ENCODE results near the gene OSBP2. TPM values are rescaled to one million over a fixed set of nuclear protein-coding genes. Genes with fewer than 3 reads are reported as not detected.

The OSBP2 gene
- total and polyA plus RNA-seq, 8 donors, result 1.9 to 3.3 (median 2.6) TPM

- Histone ChIP-seq H3K4me3 (no peak overlapping the region), H3K4me1 (no peaks in the 10 kb centered on the region), H3K27ac (no peak overlapping the region), H3K27me3 (no peaks in the 10 kb centered on the region), H3K9me3 (no peaks in the 10 kb centered on the region), H3K36me3 (no peaks in the 10 kb centered on the region)
- FAIRE-seq (no peak), ATAC-seq (no peak), DNase-seq (peak in 4 of 6 donors; percentile 2 to 35 (median 18))
- TF ChIP-seq CTCF (IDR thresholded peaks at IDR 0.05), result no peak
- intact Hi-C loops (cut with DNase I), result no loop called here
- WGBS, 2 donors, result 95 to 96% methylated on average over 8 to 9 of the region's 9 CpGs
Observed at GRCh38 chr22:30873086-30873650, 178.5 kb downstream of the OSBP2 start.

GRCh38 chr22:30873661-30874060, 179.0 kb downstream of the OSBP2 start:
- intact Hi-C loops (cut with DNase I), result no loop called here
- TF ChIP-seq CTCF (IDR thresholded peaks at IDR 0.05), result no peak
- no peak overlapping the region for H3K4me3 ChIP-seq
- no peaks in the 10 kb centered on the region for H3K4me1 ChIP-seq
- ATAC-seq (no peak), DNase-seq (peak in 2 of 6 donors; percentile 4 to 23), FAIRE-seq (no peak)
- no peak overlapping the region for H3K27ac ChIP-seq
- no peaks in the 10 kb centered on the region for H3K9me3 ChIP-seq
- H3K36me3 ChIP-seq, result no peaks in the 10 kb centered on the region
- WGBS, 2 donors, result 95 to 96% methylated on average over 7 of the region's 7 CpGs
- H3K27me3 ChIP-seq, result no peaks in the 10 kb centered on the region

- ATAC-seq (no peak), FAIRE-seq (no peak), DNase-seq (peak in 2 of 6 donors; percentile 4 to 41)
- no peak overlapping the region for H3K4me3 ChIP-seq
- H3K9me3 ChIP-seq, result no peaks in the 10 kb centered on the region
- H3K27me3 ChIP-seq, result no peaks in the 10 kb centered on the region
- WGBS, 2 donors, result 90 to 93% methylated on average over 21 of the region's 21 CpGs
- no peak overlapping the region for H3K27ac ChIP-seq
- no peak for TF ChIP-seq CTCF (IDR thresholded peaks at IDR 0.05)
- intact Hi-C loops (cut with DNase I), result no loop called here
- no peaks in the 10 kb centered on the region for H3K4me1 ChIP-seq
- no peaks in the 10 kb centered on the region for H3K36me3 ChIP-seq
Observed at GRCh38 chr22:30874431-30875370, 180.0 kb downstream of the OSBP2 start.

- no peaks in the 10 kb centered on the region for H3K27me3 ChIP-seq
- no peak for TF ChIP-seq CTCF (IDR thresholded peaks at IDR 0.05)
- no peaks in the 10 kb centered on the region for H3K36me3 ChIP-seq
- H3K27ac ChIP-seq, result no peak overlapping the region
- no peak overlapping the region for H3K4me3 ChIP-seq
- peak in 3 of 6 donors; percentile 0 to 23 (median 10) for DNase-seq
- no peaks in the 10 kb centered on the region for H3K9me3 ChIP-seq
- H3K4me1 ChIP-seq, result no peaks in the 10 kb centered on the region
- no peak for ATAC-seq
- intact Hi-C loops (cut with DNase I), result no loop called here
- FAIRE-seq, result no peak
- 82 to 85% methylated on average over 17 of the region's 17 CpGs for WGBS, 2 donors
Observed at GRCh38 chr22:30875481-30876215, 181.0 kb downstream of the OSBP2 start.

Data from pancreas (tissue), 10 donors.